ENCODE data around the gene TOP2A.
"Not testable (repeated sequence)": the region's sequence is repeated elsewhere in the genome, so short reads cannot be mapped to it uniquely, and the experiment has no call there.

The TOP2A gene

DNA sequence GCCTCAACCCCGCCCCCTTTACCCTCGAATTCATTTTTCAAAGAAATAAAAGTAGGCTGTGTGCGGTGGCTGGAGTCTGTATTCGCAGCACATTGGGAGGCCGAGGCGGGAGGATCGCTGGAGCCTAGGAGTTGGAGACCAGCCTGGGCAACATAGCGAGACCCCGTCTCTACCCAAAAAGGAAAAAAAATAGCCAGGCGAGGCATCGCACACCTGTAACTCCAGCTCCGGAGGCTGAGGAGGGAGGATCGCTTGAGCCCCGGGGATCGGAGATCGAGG, 671 bp upstream of the TOP2A start:
- H3K27ac ChIP-seq, result no peak overlapping the region
- in situ Hi-C loops (cut with HindIII; ENCODE audit: low pct_ligation_motif_present, low sequenced_read_pairs), result loop anchor here (25.0 kb wide), 1 partner anchor 119 kb away; no protein-coding TSS in a partner anchor

DNA sequence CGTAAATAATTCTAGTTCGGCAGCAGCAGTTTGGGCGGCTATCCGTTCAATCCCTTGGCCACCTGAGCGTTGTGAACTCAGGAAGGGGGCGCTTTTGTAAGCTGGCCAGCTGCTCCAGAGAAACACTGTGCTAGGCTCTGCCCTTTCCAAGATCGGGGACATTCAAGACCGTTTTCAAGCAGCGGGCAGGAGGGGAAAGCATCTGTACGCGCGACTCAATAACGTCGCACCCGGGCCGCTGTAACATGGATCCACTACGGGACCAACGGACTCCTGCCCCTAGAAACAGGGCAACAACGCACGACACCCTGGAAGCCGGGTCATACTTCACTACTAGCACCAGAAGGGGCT, 463 bp downstream of the TOP2A start:
- DNase-seq, result peak; percentile 22
- TF ChIP-seq, protein P1, sequence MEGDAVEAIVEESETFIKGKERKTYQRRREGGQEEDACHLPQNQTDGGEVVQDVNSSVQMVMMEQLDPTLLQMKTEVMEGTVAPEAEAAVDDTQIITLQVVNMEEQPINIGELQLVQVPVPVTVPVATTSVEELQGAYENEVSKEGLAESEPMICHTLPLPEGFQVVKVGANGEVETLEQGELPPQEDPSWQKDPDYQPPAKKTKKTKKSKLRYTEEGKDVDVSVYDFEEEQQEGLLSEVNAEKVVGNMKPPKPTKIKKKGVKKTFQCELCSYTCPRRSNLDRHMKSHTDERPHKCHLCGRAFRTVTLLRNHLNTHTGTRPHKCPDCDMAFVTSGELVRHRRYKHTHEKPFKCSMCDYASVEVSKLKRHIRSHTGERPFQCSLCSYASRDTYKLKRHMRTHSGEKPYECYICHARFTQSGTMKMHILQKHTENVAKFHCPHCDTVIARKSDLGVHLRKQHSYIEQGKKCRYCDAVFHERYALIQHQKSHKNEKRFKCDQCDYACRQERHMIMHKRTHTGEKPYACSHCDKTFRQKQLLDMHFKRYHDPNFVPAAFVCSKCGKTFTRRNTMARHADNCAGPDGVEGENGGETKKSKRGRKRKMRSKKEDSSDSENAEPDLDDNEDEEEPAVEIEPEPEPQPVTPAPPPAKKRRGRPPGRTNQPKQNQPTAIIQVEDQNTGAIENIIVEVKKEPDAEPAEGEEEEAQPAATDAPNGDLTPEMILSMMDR (IDR thresholded peaks at IDR 0.05; ENCODE audit: low read depth, low read length, missing control alignments), result peak; percentile 27
- Histone ChIP-seq H3K27me3 (replicated peaks) (no peaks in the 10 kb centered on the region), H3K36me3 (replicated peaks) (peaks cover 2% of the 10 kb centered on the region), H3K27ac (peak overlapping the region; percentile 38), H3K4me3 (ENCODE audit: low read depth, low read length) (peak overlapping the region; percentile 95)
- in situ Hi-C loops (cut with HindIII; ENCODE audit: low pct_ligation_motif_present, low sequenced_read_pairs), result loop anchor here (25.0 kb wide), 1 partner anchor 120 kb away; no protein-coding TSS in a partner anchor

More for the DNA sequence above, 671 bp upstream of the TOP2A start:
- TF ChIP-seq, protein P1 (IDR thresholded peaks at IDR 0.05; ENCODE audit: low read depth, low read length, missing control alignments), result no peak
- no peaks in the 10 kb centered on the region for H3K27me3 ChIP-seq (replicated peaks)
- H3K36me3 ChIP-seq (replicated peaks), result no peaks in the 10 kb centered on the region
- peak overlapping the region; percentile 64 for H3K4me3 ChIP-seq (ENCODE audit: low read depth, low read length)
- no peak for DNase-seq

DNA sequence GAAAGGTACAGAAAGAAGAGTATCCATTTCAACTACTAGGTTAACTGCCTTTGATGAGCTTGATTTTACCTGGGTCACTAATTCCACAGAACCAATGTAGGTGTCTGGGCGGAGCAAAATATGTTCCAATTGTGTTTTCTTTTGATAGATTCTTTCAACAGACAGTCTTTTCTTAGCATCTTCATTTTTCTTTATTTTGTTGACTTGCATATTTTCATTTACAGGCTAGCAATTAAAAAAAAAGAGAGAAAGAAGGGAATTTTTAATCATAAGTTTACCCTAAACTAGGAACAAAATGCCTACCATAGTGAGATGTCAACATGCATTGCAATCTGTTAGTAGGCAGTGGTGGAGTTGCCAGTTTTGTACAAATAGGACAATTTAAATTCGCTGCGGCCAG, 1.0 kb downstream of the TOP2A start:
- peak overlapping the region; percentile 38 for H3K27ac ChIP-seq
- peak overlapping the region; percentile 95 for H3K4me3 ChIP-seq (ENCODE audit: low read depth, low read length)
- TF ChIP-seq, protein P1 (IDR thresholded peaks at IDR 0.05; ENCODE audit: low read depth, low read length, missing control alignments), result no peak
- no peak for DNase-seq
- no peaks in the 10 kb centered on the region for H3K27me3 ChIP-seq (replicated peaks)
- in situ Hi-C loops (cut with HindIII; ENCODE audit: low pct_ligation_motif_present, low sequenced_read_pairs), result loop anchor here (25.0 kb wide), 1 partner anchor 121 kb away; no protein-coding TSS in a partner anchor
- peaks cover 2% of the 10 kb centered on the region for H3K36me3 ChIP-seq (replicated peaks)

DNA sequence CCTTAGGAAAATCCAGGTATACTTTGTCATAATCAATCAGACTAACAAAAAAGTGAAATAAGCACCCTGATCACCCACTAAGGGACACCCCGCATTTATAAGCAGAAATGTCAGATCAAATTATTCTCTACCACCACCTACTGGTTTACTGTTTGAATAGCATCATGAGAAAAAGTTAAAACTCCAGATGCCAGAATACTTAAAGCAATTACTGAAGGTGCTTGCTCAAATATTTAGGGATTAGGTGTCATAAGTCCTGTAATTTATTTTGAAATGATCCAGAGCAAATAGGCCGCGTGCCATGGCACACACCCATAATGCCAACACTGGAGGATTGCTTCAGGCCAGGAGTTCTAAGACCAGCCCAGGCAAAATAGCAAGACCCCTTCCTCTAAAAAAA, 2.3 kb downstream of the TOP2A start:
- Histone ChIP-seq H3K4me3 (ENCODE audit: low read depth, low read length) (peak overlapping the region; percentile 1), H3K27me3 (replicated peaks) (no peaks in the 10 kb centered on the region), H3K36me3 (replicated peaks) (peaks cover 5% of the 10 kb centered on the region), H3K27ac (peak overlapping the region; percentile 81)
- in situ Hi-C loops (cut with HindIII; ENCODE audit: low pct_ligation_motif_present, low sequenced_read_pairs), result loop anchor here (25.0 kb wide), 1 partner anchor 122 kb away; no protein-coding TSS in a partner anchor
- peak; percentile 7 for DNase-seq
- TF ChIP-seq, protein P1 (IDR thresholded peaks at IDR 0.05; ENCODE audit: low read depth, low read length, missing control alignments), result peak; percentile 41

DNA sequence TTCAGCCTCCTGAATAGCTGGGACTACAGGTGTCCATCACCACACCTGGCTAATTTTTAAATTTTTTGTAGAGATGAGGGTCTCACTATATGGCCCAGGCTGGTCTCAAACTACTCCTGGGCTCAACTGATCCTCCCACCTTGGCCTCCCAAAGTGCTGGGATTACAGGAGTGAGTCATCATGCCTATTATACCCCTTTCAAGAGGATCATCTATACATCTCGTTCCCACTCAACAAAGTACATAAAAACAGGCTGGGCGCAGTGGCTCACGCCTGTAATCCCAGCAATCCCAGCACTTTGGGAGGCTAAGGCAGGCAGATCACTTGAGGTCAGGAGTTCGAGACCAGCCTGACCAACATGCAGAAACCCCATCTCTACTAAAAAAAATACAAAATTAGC, 3.4 kb downstream of the TOP2A start:
- in situ Hi-C loops (cut with HindIII; ENCODE audit: low pct_ligation_motif_present, low sequenced_read_pairs), result loop anchor here (25.0 kb wide), 1 partner anchor 123 kb away; no protein-coding TSS in a partner anchor
- not testable (repeated sequence) for H3K27me3 ChIP-seq (replicated peaks); DNase-seq; H3K4me3 ChIP-seq (ENCODE audit: low read depth, low read length); H3K36me3 ChIP-seq (replicated peaks)
- H3K27ac ChIP-seq, result peak overlapping the region; percentile 29

DNA sequence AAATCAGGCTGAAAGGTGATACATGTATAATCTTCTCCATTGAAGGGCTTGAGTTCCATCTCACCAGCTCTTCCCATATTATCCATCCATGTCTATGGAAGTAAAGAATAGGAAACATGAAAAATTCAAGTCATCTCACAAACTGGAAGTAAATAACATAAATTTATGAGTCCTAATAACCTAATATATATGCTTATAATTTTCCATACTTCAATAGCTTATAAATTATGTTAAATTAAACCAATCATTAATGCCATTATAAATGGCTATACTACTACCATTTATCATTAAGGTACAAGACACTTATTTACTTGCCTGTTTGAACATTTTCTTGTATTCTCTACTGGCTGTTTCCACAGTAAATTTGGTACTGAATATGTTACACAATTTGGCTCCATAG, 4.8 kb downstream of the TOP2A start:
- no peak overlapping the region for H3K27ac ChIP-seq
- no peak for DNase-seq
- peaks cover 5% of the 10 kb centered on the region for H3K36me3 ChIP-seq (replicated peaks)
- in situ Hi-C loops (cut with HindIII; ENCODE audit: low pct_ligation_motif_present, low sequenced_read_pairs), result loop anchor here (25.0 kb wide), 1 partner anchor 124 kb away; no protein-coding TSS in a partner anchor
- no peak overlapping the region for H3K4me3 ChIP-seq (ENCODE audit: low read depth, low read length)
- H3K27me3 ChIP-seq (replicated peaks), result no peaks in the 10 kb centered on the region
- TF ChIP-seq, protein P1 (IDR thresholded peaks at IDR 0.05; ENCODE audit: low read depth, low read length, missing control alignments), result no peak
